Measurements from ENCODE around the gene TCEAL5.
"Not testable (repeated sequence)": the region's sequence is repeated elsewhere in the genome, so short reads cannot be mapped to it uniquely, and the experiment has no call there.

The TCEAL5 gene

DNA sequence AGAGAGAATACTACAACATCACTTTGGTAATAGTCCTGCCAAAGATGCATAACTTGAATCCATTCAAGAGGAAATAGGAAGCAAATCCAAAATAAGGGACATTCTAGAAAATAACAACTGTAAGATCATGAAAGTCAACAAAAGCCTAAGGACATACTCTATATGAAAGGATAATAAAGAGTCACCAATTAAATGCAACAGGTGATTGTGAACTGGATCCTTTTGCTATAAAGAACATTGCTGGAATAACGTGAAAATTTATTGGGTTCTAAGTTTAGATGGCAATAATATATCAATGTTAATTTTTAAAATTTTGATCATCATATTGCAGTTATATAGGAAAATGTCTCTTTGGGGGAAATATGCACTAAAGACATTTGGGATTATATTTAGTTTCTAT, 41.7 kb downstream of the TCEAL5 start:
- Histone ChIP-seq H2BK12ac (ENCODE audit: low read length) (no peak overlapping the region), H3K9ac (ENCODE audit: low read length) (no peak overlapping the region), H3K23ac (ENCODE audit: low read length) (no peak overlapping the region), H4K12ac (ENCODE audit: low read depth, low read length) (no peak overlapping the region), H2AFZ (ENCODE audit: insufficient read depth, low read length, poor library complexity) (no peak overlapping the region), H4K91ac (ENCODE audit: low read depth, low read length) (no peak overlapping the region), H3K14ac (ENCODE audit: low read length) (no peak overlapping the region), H3K9me3 (ENCODE audit: insufficient read depth, low read depth, low read length) (no peaks in the 10 kb centered on the region), H4K8ac (ENCODE audit: low read depth, low read length) (no peak overlapping the region), H3K18ac (ENCODE audit: low read length) (no peak overlapping the region), H2BK120ac (ENCODE audit: insufficient read depth, low read length, poor library complexity) (no peak overlapping the region), H3K27ac (ENCODE audit: low read depth, low read length) (no peak overlapping the region), H3K79me2 (ENCODE audit: control insufficient read depth, insufficient read depth, low read length, poor library complexity) (no peaks in the 10 kb centered on the region), H3K4ac (ENCODE audit: low read depth, low read length) (no peak overlapping the region), H3K79me1 (ENCODE audit: low read length) (no peaks in the 10 kb centered on the region), H3K36me3 (ENCODE audit: control insufficient read depth in 1 of 2, insufficient read depth in 2 of 2, low read length in 2 of 2) (no peaks in the 10 kb centered on the region), H3K4me3 (ENCODE audit: low read depth, low read length) (no peak overlapping the region), H3K4me2 (ENCODE audit: low read length) (no peak overlapping the region), H3K27me3 (ENCODE audit: insufficient read depth, low read length) (no peaks in the 10 kb centered on the region), H2AK5ac (ENCODE audit: low read length) (no peak overlapping the region), H2BK5ac (ENCODE audit: low read depth, low read length, poor library complexity) (no peak overlapping the region), H3K4me1 (ENCODE audit: control insufficient read depth in 1 of 2, insufficient read depth in 2 of 2, low read length in 2 of 2) (no peaks in the 10 kb centered on the region)
- DNase-seq, result no peak
- no CpG with 5 or more reads among the region's 1 CpG for WGBS (ENCODE audit: extremely low coverage, insufficient coverage, insufficient read length)

DNA sequence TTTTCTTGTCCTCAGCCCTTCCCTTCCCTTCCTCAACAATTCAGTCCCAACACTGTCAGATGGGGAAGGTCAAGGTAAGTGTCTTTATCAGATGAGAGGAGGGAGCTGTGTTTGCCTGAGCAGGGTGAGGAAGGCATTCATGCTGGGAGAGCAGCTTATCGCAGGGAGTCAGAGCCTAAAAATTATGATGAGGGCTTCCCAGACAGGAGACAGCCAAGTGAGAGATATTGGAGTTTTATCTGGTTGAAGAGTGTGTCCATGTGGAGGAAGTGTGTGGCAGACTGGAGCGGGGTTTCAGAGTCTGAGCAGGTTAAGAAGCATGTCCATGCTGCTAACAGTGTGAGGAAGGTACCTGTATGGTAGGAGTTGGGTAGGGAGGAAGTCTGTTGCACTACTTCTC, 43.3 kb downstream of the TCEAL5 start:
- H3K4me1 ChIP-seq (ENCODE audit: control insufficient read depth in 1 of 2, insufficient read depth in 2 of 2, low read length in 2 of 2), result no peaks in the 10 kb centered on the region
- H2BK12ac ChIP-seq (ENCODE audit: low read length), result no peak overlapping the region
- H4K91ac ChIP-seq (ENCODE audit: low read depth, low read length), result no peak overlapping the region
- H3K18ac ChIP-seq (ENCODE audit: low read length), result no peak overlapping the region
- H4K8ac ChIP-seq (ENCODE audit: low read depth, low read length), result no peak overlapping the region
- no CpG with 5 or more reads among the region's 2 CpGs for WGBS (ENCODE audit: extremely low coverage, insufficient coverage, insufficient read length)
- no peak overlapping the region for H3K27ac ChIP-seq (ENCODE audit: low read depth, low read length)
- no peak overlapping the region for H3K4me2 ChIP-seq (ENCODE audit: low read length)
- no peaks in the 10 kb centered on the region for H3K9me3 ChIP-seq (ENCODE audit: insufficient read depth, low read depth, low read length)
- H3K14ac ChIP-seq (ENCODE audit: low read length), result no peak overlapping the region
- H3K79me1 ChIP-seq (ENCODE audit: low read length), result no peaks in the 10 kb centered on the region
- H3K4ac ChIP-seq (ENCODE audit: low read depth, low read length), result no peak overlapping the region
- DNase-seq, result no peak
- no peaks in the 10 kb centered on the region for H3K79me2 ChIP-seq (ENCODE audit: control insufficient read depth, insufficient read depth, low read length, poor library complexity)
- no peaks in the 10 kb centered on the region for H3K36me3 ChIP-seq (ENCODE audit: control insufficient read depth in 1 of 2, insufficient read depth in 2 of 2, low read length in 2 of 2)
- H3K23ac ChIP-seq (ENCODE audit: low read length), result no peak overlapping the region
- H3K9ac ChIP-seq (ENCODE audit: low read length), result no peak overlapping the region
- no peaks in the 10 kb centered on the region for H3K27me3 ChIP-seq (ENCODE audit: insufficient read depth, low read length)
- no peak overlapping the region for H2BK5ac ChIP-seq (ENCODE audit: low read depth, low read length, poor library complexity)
- no peak overlapping the region for H3K4me3 ChIP-seq (ENCODE audit: low read depth, low read length)
- no peak overlapping the region for H2AK5ac ChIP-seq (ENCODE audit: low read length)
- no peak overlapping the region for H2AFZ ChIP-seq (ENCODE audit: insufficient read depth, low read length, poor library complexity)
- H4K12ac ChIP-seq (ENCODE audit: low read depth, low read length), result no peak overlapping the region
- H2BK120ac ChIP-seq (ENCODE audit: insufficient read depth, low read length, poor library complexity), result no peak overlapping the region

DNA sequence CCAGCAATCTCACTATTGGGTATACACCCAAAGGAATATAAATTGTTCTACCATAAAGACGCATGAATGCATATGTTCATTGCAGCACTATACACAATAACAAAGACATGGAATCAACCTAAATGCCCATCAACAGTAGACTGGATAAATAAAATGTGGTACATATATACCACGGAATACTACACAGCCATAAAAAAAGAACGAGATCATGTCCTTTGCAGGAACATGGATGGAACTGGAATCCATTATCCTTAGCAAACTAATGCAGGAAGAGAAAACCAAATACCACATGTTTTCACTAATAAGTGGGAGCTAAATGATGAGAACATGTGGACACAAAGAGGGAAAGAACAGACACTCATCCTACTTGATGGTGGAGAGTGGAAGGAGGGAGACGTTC, 50.6 kb downstream of the TCEAL5 start:
- H3K9ac ChIP-seq (ENCODE audit: low read length), result not testable (repeated sequence)

More for the DNA sequence above, 50.6 kb downstream of the TCEAL5 start:
- not testable (repeated sequence) for H4K8ac ChIP-seq (ENCODE audit: low read depth, low read length); H3K4ac ChIP-seq (ENCODE audit: low read depth, low read length); H2AFZ ChIP-seq (ENCODE audit: insufficient read depth, low read length, poor library complexity); H2BK5ac ChIP-seq (ENCODE audit: low read depth, low read length, poor library complexity); H2BK12ac ChIP-seq (ENCODE audit: low read length); H2AK5ac ChIP-seq (ENCODE audit: low read length); H3K14ac ChIP-seq (ENCODE audit: low read length); H3K36me3 ChIP-seq (ENCODE audit: control insufficient read depth in 1 of 2, insufficient read depth in 2 of 2, low read length in 2 of 2); H3K27ac ChIP-seq (ENCODE audit: low read depth, low read length); H3K27me3 ChIP-seq (ENCODE audit: insufficient read depth, low read length); H3K18ac ChIP-seq (ENCODE audit: low read length); H3K23ac ChIP-seq (ENCODE audit: low read length); H4K91ac ChIP-seq (ENCODE audit: low read depth, low read length); H3K4me3 ChIP-seq (ENCODE audit: low read depth, low read length); H3K4me1 ChIP-seq (ENCODE audit: control insufficient read depth in 1 of 2, insufficient read depth in 2 of 2, low read length in 2 of 2); H3K4me2 ChIP-seq (ENCODE audit: low read length); H2BK120ac ChIP-seq (ENCODE audit: insufficient read depth, low read length, poor library complexity); H4K12ac ChIP-seq (ENCODE audit: low read depth, low read length); H3K79me1 ChIP-seq (ENCODE audit: low read length); DNase-seq; H3K9me3 ChIP-seq (ENCODE audit: insufficient read depth, low read depth, low read length); H3K79me2 ChIP-seq (ENCODE audit: control insufficient read depth, insufficient read depth, low read length, poor library complexity)
- no CpG with 5 or more reads among the region's 4 CpGs for WGBS (ENCODE audit: extremely low coverage, insufficient coverage, insufficient read length)

Data from trophoblast cell (in vitro differentiated cells and primary cell).